Measurements from ENCODE around the gene CLSTN2. TPM values are rescaled to one million over a fixed set of nuclear protein-coding genes. Genes with fewer than 3 reads are reported as not detected.

CLSTN2 gene
- total RNA-seq, 1 experiment from 2014 or later: 0.68 TPM

DNA sequence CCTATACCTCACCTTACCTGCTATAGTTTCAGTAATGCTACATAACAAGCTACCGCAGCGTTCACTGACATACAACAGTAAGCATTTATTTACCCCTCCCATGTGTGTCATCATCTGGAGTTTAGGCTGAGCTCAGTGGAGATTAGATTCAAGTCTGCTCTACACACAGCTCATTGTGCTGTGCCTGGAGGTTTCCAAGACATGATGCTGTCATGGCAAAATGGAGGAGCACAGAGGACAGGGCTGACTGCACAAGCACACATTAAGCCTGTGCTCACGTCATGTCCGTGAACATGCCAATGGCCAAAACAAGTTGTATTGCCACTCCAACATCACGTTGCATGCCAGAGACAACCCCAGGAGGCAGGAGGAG lies 409.1 kb downstream of the CLSTN2 start:
- Histone ChIP-seq H4K8ac (replicated peaks; ENCODE audit: insufficient read length, low read depth, low read length) (no peak overlapping the region), H4K91ac (ENCODE audit: insufficient read length, low read depth, low read length) (no peak overlapping the region), H4K5ac (ENCODE audit: insufficient read length, low read depth, low read length) (no peak overlapping the region), H2BK20ac (ENCODE audit: low read depth, low read length, poor library complexity, severe bottlenecking) (no peak overlapping the region), H3K79me1 (ENCODE audit: insufficient read depth, low read depth, low read length, poor library complexity, severe bottlenecking) (no peaks in the 10 kb centered on the region), H2BK12ac (ENCODE audit: insufficient read length, low read depth, low read length) (no peak overlapping the region), H3K56ac (ENCODE audit: insufficient read length, low read depth, low read length) (no peak overlapping the region), H2BK5ac (ENCODE audit: insufficient read length, low read length) (no peak overlapping the region), H3K27me3 (ENCODE audit: insufficient read depth, low read length) (no peaks in the 10 kb centered on the region), H3K79me2 (ENCODE audit: insufficient read depth, low read length) (no peaks in the 10 kb centered on the region), H3K14ac (ENCODE audit: insufficient read depth, low read length) (no peak overlapping the region), H3K9me3 (ENCODE audit: control insufficient read depth, low read depth, low read length) (no peaks in the 10 kb centered on the region), H3K27ac (ENCODE audit: insufficient read length, low read depth, low read length) (no peak overlapping the region), H3K23ac (ENCODE audit: insufficient read length, low read depth, low read length) (no peak overlapping the region), H3K4ac (ENCODE audit: low read depth, low read length) (no peak overlapping the region), H3K9ac (ENCODE audit: extremely low read depth, insufficient read length, low read length) (no peak overlapping the region), H2BK15ac (ENCODE audit: low read depth, low read length) (no peak overlapping the region), H2BK120ac (ENCODE audit: low read depth, low read length, poor library complexity, severe bottlenecking) (no peak overlapping the region), H3K4me1 (ENCODE audit: insufficient read depth, low read length) (peaks cover 17% of the 10 kb centered on the region), H3K23me2 (ENCODE audit: insufficient read length, low read depth, low read length, poor library complexity, severe bottlenecking) (no peaks in the 10 kb centered on the region), H4K20me1 (ENCODE audit: control insufficient read depth, insufficient read depth, insufficient read length) (no peaks in the 10 kb centered on the region), H2AK5ac (ENCODE audit: insufficient read length, low read length) (no peak overlapping the region), H3T11ph (ENCODE audit: low read length) (no peak overlapping the region), H3K18ac (ENCODE audit: insufficient read length, low read depth, low read length) (no peak overlapping the region), H2AFZ (ENCODE audit: low read length) (no peak overlapping the region), H3K4me2 (ENCODE audit: insufficient read depth, insufficient read length, low read length) (no peak overlapping the region)
- Mint-ChIP-seq H3K9me3 (no peaks in the 10 kb centered on the region), H3K4me1 (peaks cover 38 to 52% of the 10 kb centered on the region in 2 experiments), H3K36me3 (ENCODE audit: insufficient read depth in 1 of 3, low read depth in 3 of 3) (peaks cover 0 to 4% (median 0%) of the 10 kb centered on the region in 3 experiments; a peak in 1 of 7 replicates), H3K27ac (no peak overlapping the region), H3K27me3 (ENCODE audit: low read depth) (peaks cover 1% of the 10 kb centered on the region), H3K4me3 (no peak overlapping the region)
- TF ChIP-seq, protein P1, sequence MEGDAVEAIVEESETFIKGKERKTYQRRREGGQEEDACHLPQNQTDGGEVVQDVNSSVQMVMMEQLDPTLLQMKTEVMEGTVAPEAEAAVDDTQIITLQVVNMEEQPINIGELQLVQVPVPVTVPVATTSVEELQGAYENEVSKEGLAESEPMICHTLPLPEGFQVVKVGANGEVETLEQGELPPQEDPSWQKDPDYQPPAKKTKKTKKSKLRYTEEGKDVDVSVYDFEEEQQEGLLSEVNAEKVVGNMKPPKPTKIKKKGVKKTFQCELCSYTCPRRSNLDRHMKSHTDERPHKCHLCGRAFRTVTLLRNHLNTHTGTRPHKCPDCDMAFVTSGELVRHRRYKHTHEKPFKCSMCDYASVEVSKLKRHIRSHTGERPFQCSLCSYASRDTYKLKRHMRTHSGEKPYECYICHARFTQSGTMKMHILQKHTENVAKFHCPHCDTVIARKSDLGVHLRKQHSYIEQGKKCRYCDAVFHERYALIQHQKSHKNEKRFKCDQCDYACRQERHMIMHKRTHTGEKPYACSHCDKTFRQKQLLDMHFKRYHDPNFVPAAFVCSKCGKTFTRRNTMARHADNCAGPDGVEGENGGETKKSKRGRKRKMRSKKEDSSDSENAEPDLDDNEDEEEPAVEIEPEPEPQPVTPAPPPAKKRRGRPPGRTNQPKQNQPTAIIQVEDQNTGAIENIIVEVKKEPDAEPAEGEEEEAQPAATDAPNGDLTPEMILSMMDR (conservative IDR thresholded peaks at IDR 0.05): no peak
- DNase-seq: no peak
- WGBS (ENCODE audit: extremely low coverage, insufficient read length, low lambda C conversion rate): no CpG with 5 or more reads among the region's 5 CpGs

All from H9 (cell line).